ENCODE results near the gene RNASE3.
"Not testable (repeated sequence)": the region's sequence is repeated elsewhere in the genome, so short reads cannot be mapped to it uniquely, and the experiment has no call there.

The RNASE3 gene

GRCh38 chr14:20891126-20891825 lies at the start of gene RNASE3:
Gene RNASE3 (plus strand): TSS chr14:20891385. CDS start chr14:20891687, 302 bp downstream.
- H3K27ac Mint-ChIP-seq, H3K4me3 Mint-ChIP-seq, H3K4me1 Mint-ChIP-seq, ATAC-seq, H3K36me3 Mint-ChIP-seq, H3K9me3 Mint-ChIP-seq: not testable (repeated sequence)
- H3K27me3 Mint-ChIP-seq, result peaks cover 55% of the 10 kb centered on the region

- Mint-ChIP-seq H3K27me3 (no peaks in the 10 kb centered on the region), H3K36me3 (no peaks in the 10 kb centered on the region), H3K4me3 (no peak overlapping the region), H3K27ac (no peak overlapping the region), H3K4me1 (peaks cover 15% of the 10 kb centered on the region), H3K9me3 (no peaks in the 10 kb centered on the region)
- no peak for ATAC-seq
Measured at GRCh38 chr14:20846560-20846959, 44.6 kb upstream of the RNASE3 start.

GRCh38 chr14:20848316-20848954 lies 42.8 kb upstream of the RNASE3 start:
- H3K9me3 Mint-ChIP-seq, result no peaks in the 10 kb centered on the region
- no peak for ATAC-seq
- H3K4me3 Mint-ChIP-seq, result no peak overlapping the region
- no peaks in the 10 kb centered on the region for H3K36me3 Mint-ChIP-seq
- no peaks in the 10 kb centered on the region for H3K27me3 Mint-ChIP-seq
- peaks cover 15% of the 10 kb centered on the region for H3K4me1 Mint-ChIP-seq
- peak overlapping the region; percentile 5 for H3K27ac Mint-ChIP-seq

DNA sequence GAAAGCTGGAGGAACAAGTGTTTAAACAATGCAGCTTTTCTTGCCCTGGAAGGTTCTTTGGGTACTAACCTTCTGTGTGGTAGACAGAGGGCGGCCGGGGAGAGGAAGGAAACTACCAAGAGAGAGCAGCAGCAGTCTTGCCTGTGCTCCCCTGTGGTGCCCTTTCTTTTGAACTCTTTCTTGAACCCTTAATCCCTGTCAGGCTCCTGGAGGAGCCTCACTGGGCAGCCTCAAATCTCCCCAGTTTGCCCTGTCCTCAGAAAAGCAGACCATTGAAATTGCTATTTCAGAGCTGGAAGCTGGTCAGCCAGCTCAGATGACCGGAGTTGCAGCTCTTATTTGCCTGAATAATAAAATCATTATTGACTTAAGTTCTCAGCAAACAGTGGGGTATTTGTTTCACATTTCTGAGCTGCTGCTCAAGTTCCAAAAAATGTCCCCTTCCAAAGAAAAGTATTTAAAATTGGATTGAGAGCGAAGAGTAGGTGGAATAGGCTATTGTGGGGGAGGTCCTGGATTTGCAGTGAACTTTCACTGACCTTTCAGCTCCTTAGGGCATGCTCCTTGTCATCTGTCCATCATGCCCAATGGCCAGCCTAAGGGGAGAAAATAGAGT lies 42.1 kb upstream of the RNASE3 start:
- Mint-ChIP-seq H3K9me3 (no peaks in the 10 kb centered on the region), H3K27ac (peak overlapping the region; percentile 5), H3K27me3 (no peaks in the 10 kb centered on the region), H3K4me1 (peaks cover 15% of the 10 kb centered on the region), H3K4me3 (no peak overlapping the region), H3K36me3 (no peaks in the 10 kb centered on the region)
- ATAC-seq, result no peak

GRCh38 chr14:20853042-20853441 lies 38.1 kb upstream of the RNASE3 start:
- Mint-ChIP-seq H3K9me3 (no peaks in the 10 kb centered on the region), H3K27me3 (peaks cover 6% of the 10 kb centered on the region), H3K27ac (no peak overlapping the region), H3K4me1 (peaks cover 16% of the 10 kb centered on the region), H3K36me3 (no peaks in the 10 kb centered on the region), H3K4me3 (no peak overlapping the region)
- ATAC-seq, result no peak

DNA sequence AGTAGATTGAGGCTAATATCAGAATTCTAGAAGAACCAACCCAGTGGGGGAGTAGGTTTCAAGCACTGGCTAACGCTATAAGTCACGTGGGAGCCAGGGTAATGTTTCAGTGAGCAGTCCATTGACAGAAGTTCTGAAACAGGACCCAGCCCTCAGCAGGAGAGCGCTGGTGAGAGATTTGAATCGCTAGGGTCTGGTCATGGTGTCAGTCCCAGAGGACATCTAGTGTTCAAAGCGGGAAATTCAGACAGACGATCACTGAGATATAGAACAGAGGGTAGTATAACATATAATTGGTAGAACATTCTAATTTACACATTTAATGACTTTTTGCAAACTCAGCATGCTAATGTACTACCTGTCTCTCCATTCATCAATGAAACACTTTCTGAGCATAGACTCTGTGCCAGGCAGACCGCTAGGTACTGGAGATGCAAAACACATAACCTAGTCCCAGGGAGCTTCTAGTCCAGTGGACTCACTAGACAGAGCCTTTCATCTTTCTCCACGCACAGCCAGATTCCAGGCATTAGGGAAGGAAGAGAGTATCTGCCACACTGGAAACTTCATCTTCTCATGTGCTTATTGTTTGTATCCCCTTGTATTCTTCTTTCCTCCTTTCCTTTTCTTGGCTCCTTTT lies 35.4 kb upstream of the RNASE3 start:
- no peaks in the 10 kb centered on the region for H3K36me3 Mint-ChIP-seq
- H3K4me3 Mint-ChIP-seq, result no peak overlapping the region
- H3K9me3 Mint-ChIP-seq, result no peaks in the 10 kb centered on the region
- peaks cover 21% of the 10 kb centered on the region for H3K27me3 Mint-ChIP-seq
- peaks cover 11% of the 10 kb centered on the region for H3K4me1 Mint-ChIP-seq
- ATAC-seq, result peak; percentile 95
- H3K27ac Mint-ChIP-seq, result no peak overlapping the region

GRCh38 chr14:20857207-20857606 lies 34.0 kb upstream of the RNASE3 start:
- Mint-ChIP-seq H3K36me3 (no peaks in the 10 kb centered on the region), H3K27me3 (peaks cover 34% of the 10 kb centered on the region), H3K4me3 (no peak overlapping the region), H3K4me1 (peaks cover 11% of the 10 kb centered on the region), H3K9me3 (no peaks in the 10 kb centered on the region), H3K27ac (no peak overlapping the region)
- no peak for ATAC-seq

- H3K36me3 Mint-ChIP-seq, result no peaks in the 10 kb centered on the region
- peaks cover 11% of the 10 kb centered on the region for H3K4me1 Mint-ChIP-seq
- H3K9me3 Mint-ChIP-seq, result no peaks in the 10 kb centered on the region
- H3K27ac Mint-ChIP-seq, result no peak overlapping the region
- peak; percentile 76 for ATAC-seq
- H3K27me3 Mint-ChIP-seq, result peaks cover 40% of the 10 kb centered on the region
- no peak overlapping the region for H3K4me3 Mint-ChIP-seq
Measured at GRCh38 chr14:20857630-20858261, 33.4 kb upstream of the RNASE3 start.

- no peak overlapping the region for H3K27ac Mint-ChIP-seq
- H3K4me3 Mint-ChIP-seq, result no peak overlapping the region
- no peaks in the 10 kb centered on the region for H3K4me1 Mint-ChIP-seq
- ATAC-seq, result no peak
- peaks cover 48% of the 10 kb centered on the region for H3K27me3 Mint-ChIP-seq
- no peaks in the 10 kb centered on the region for H3K9me3 Mint-ChIP-seq
- H3K36me3 Mint-ChIP-seq, result no peaks in the 10 kb centered on the region
Measured at GRCh38 chr14:20866194-20866593, 25.0 kb upstream of the RNASE3 start.

GRCh38 chr14:20866963-20867362 lies 24.2 kb upstream of the RNASE3 start:
- no peak overlapping the region for H3K4me3 Mint-ChIP-seq
- ATAC-seq, result no peak
- peaks cover 40% of the 10 kb centered on the region for H3K27me3 Mint-ChIP-seq
- H3K27ac Mint-ChIP-seq, result no peak overlapping the region
- H3K9me3 Mint-ChIP-seq, result no peaks in the 10 kb centered on the region
- no peaks in the 10 kb centered on the region for H3K36me3 Mint-ChIP-seq
- no peaks in the 10 kb centered on the region for H3K4me1 Mint-ChIP-seq

GRCh38 chr14:20873370-20874177 lies 17.6 kb upstream of the RNASE3 start:
- Mint-ChIP-seq H3K4me1 (peaks cover 20% of the 10 kb centered on the region), H3K36me3 (no peaks in the 10 kb centered on the region), H3K4me3 (peak overlapping the region; percentile 38), H3K27me3 (peaks cover 24% of the 10 kb centered on the region), H3K9me3 (peaks cover 3% of the 10 kb centered on the region), H3K27ac (peak overlapping the region; percentile 22)
- ATAC-seq, result peak; percentile 79

GRCh38 chr14:20877016-20877415 lies 14.2 kb upstream of the RNASE3 start:
- H3K9me3 Mint-ChIP-seq, result peaks cover 4% of the 10 kb centered on the region
- H3K4me3 Mint-ChIP-seq, result no peak overlapping the region
- H3K4me1 Mint-ChIP-seq, result peaks cover 27% of the 10 kb centered on the region
- H3K27ac Mint-ChIP-seq, result no peak overlapping the region
- H3K36me3 Mint-ChIP-seq, result no peaks in the 10 kb centered on the region
- no peak for ATAC-seq
- H3K27me3 Mint-ChIP-seq, result peaks cover 8% of the 10 kb centered on the region

DNA sequence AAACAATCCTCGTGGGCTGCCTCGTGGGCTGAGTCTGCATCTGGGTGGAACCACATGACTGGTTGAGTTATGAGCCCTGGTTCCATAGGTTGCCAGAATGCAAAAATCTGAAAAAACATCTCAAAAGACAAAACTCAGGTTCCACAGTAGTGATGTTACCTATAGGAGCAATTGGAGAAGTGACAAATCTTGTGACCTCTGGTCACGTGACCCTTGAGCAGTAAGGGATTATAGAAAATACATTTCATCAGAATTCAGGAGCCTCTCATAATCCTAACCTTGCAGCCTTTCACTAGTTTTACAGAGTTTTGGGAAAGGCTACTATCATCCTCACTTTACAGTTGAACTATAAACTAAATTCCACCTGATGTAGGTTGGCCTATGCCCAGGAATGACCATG lies 12.5 kb upstream of the RNASE3 start:
- Mint-ChIP-seq H3K27ac (no peak overlapping the region), H3K9me3 (peaks cover 4% of the 10 kb centered on the region), H3K36me3 (no peaks in the 10 kb centered on the region), H3K4me3 (no peak overlapping the region), H3K4me1 (peaks cover 22% of the 10 kb centered on the region), H3K27me3 (peaks cover 8% of the 10 kb centered on the region)
- ATAC-seq, result no peak

DNA sequence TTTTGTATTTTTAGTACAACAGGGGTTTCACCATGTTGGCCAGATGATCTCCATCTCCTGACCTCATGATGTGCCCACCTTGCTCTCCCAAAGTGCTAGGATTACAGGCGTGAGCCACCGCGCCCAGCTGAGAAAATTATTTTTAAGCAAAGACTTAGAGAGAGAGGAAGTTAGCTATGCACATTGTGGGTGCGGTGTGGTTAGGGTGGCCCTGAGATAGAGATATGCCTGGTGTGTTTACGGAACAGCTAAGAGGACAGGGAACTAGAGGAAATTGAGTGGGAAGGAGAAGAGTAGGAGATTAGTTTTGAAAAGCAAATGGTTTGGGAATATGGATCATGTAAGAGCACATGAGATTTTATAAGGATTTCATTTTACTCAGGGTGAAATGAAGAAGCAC lies 10.0 kb upstream of the RNASE3 start:
- H3K27ac Mint-ChIP-seq, H3K9me3 Mint-ChIP-seq, ATAC-seq, H3K36me3 Mint-ChIP-seq, H3K4me1 Mint-ChIP-seq, H3K4me3 Mint-ChIP-seq: not testable (repeated sequence)
- H3K27me3 Mint-ChIP-seq, result peaks cover 22% of the 10 kb centered on the region

All from stimulated activated memory B cell treated with anti-CD40 and anti-IgM and Interleukin-4, amounts not matched to agents 10 μg/mL and 1 μg/mL and 100 μg/mL, for 72 hours (primary cell).